Measurements from ENCODE around the gene PRAME.

DNA sequence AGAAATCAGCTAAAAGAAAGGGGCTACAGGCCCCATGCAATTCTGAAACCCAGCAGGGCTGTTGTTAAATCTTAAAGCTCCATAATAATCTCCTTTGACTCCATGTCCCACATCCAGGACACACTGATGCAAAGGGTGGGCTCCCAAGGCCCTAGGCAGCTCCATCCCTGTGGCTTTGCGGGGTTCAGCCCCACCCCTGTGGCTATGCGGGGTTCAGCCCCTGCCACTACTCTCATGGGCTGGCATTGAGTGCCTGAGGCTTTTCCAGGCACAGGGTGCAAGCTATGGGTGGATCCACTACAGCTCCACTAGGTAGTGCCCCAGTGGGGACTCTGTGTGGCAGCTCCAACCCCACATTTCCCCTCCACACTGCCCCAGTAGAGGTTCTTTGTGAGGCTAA lies 30.3 kb downstream of the PRAME start:
- TF ChIP-seq, protein P1, sequence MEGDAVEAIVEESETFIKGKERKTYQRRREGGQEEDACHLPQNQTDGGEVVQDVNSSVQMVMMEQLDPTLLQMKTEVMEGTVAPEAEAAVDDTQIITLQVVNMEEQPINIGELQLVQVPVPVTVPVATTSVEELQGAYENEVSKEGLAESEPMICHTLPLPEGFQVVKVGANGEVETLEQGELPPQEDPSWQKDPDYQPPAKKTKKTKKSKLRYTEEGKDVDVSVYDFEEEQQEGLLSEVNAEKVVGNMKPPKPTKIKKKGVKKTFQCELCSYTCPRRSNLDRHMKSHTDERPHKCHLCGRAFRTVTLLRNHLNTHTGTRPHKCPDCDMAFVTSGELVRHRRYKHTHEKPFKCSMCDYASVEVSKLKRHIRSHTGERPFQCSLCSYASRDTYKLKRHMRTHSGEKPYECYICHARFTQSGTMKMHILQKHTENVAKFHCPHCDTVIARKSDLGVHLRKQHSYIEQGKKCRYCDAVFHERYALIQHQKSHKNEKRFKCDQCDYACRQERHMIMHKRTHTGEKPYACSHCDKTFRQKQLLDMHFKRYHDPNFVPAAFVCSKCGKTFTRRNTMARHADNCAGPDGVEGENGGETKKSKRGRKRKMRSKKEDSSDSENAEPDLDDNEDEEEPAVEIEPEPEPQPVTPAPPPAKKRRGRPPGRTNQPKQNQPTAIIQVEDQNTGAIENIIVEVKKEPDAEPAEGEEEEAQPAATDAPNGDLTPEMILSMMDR (IDR thresholded peaks at IDR 0.05): no peak
- TF ChIP-seq POLR2A (IDR thresholded peaks at IDR 0.05) (no peak), POLR2AphosphoS5 (IDR thresholded peaks at IDR 0.05) (no peak)
